Loucy (cell line): ENCODE data around the gene NSL1.

Source experiments
- H2AFZ ChIP-seq: fragments of 200-600 bp; sonication (generic); 2 replicates; pipeline ENCODE4 v1.6.0; 2016; ENCODE audit warnings: antibody characterized with exemption, mild to moderate bottlenecking, low read length, moderate library complexity
- H3F3A ChIP-seq: fragments of 200-600 bp; 2 replicates; pipeline ENCODE4 v1.6.0; 2016; ENCODE audit warnings: antibody characterized with exemption, low read depth, mild to moderate bottlenecking
- H3K27me3 ChIP-seq: fragments of 200-600 bp; sonication (generic); 2 replicates; pipeline ENCODE4 v1.6.1; 2014; ENCODE audit warnings: low read length, mild to moderate bottlenecking; ENCODE audit not compliant: insufficient read depth, poor library complexity, severe bottlenecking
- H3K36me3 ChIP-seq: fragments of 200-600 bp; sonication (generic); 2 replicates; pipeline ENCODE4 v1.6.1; 2016; ENCODE audit warnings: low read length; ENCODE audit not compliant: insufficient read depth
- H3K4me1 ChIP-seq: fragments of 200-600 bp; sonication (generic); 2 replicates; pipeline ENCODE4 v1.5.1; 2014; ENCODE audit warnings: low read length, mild to moderate bottlenecking; ENCODE audit not compliant: insufficient read depth, poor library complexity, severe bottlenecking
- H3K4me2 ChIP-seq: fragments of 200-600 bp; sonication (generic); 2 replicates; pipeline ENCODE4 v1.6.0; 2014; ENCODE audit warnings: antibody characterized with exemption, low read length, low read depth, mild to moderate bottlenecking; ENCODE audit not compliant: poor library complexity, severe bottlenecking
- H3K4me3 ChIP-seq: fragments of 200-600 bp; sonication (generic); 2 replicates; pipeline ENCODE4 v1.5.1; 2014; ENCODE audit warnings: low read length, mild to moderate bottlenecking, mixed read lengths; ENCODE audit not compliant: poor library complexity, severe bottlenecking
- H3K79me2 ChIP-seq: fragments of 200-600 bp; sonication (generic); 2 replicates; pipeline ENCODE4 v1.6.1; 2014; ENCODE audit warnings: low read length; ENCODE audit not compliant: insufficient read depth
- H3K9ac ChIP-seq: fragments of 200-600 bp; sonication (generic); 2 replicates; pipeline ENCODE4 v1.6.0; 2014; ENCODE audit warnings: mild to moderate bottlenecking, low read depth, low read length, moderate library complexity; ENCODE audit not compliant: poor library complexity, severe bottlenecking
- H3K9me2 ChIP-seq: fragments of 200-600 bp; sonication (generic); replicated peaks from 2 replicates; pipeline ENCODE4 v1.6.1; 2016; ENCODE audit warnings: low read depth, low read length, mixed read lengths
- H3K9me3 ChIP-seq: fragments of 200-600 bp; sonication (generic); 2 replicates; pipeline ENCODE4 v1.6.1; 2014; ENCODE audit warnings: mild to moderate bottlenecking, antibody characterized with exemption, low read length, low read depth; ENCODE audit not compliant: insufficient read depth
- H4K20me1 ChIP-seq: fragments of 200-600 bp; sonication (generic); 2 replicates; pipeline ENCODE4 v1.6.0; 2014; ENCODE audit warnings: antibody characterized with exemption, low read length, mild to moderate bottlenecking; ENCODE audit not compliant: insufficient read depth, poor library complexity, severe bottlenecking
- EZH2phosphoT487 ChIP-seq: fragments of 200-600 bp; IDR thresholded peaks from 2 replicates; pipeline ENCODE4 v1.6.1; 2018; ENCODE audit warnings: antibody characterized with exemption, mild to moderate bottlenecking, moderate library complexity, borderline replicate concordance
- TF ChIP-seq, protein P1 (sequence below): fragments of 200-600 bp; sonication (generic); conservative IDR thresholded peaks from 2 replicates; pipeline ENCODE4 v1.5.1; 2014; ENCODE audit warnings: mild to moderate bottlenecking, antibody characterized with exemption, low read length

The NSL1 gene

GRCh38 chr1:212688341-212689047 lies 103.1 kb downstream of the NSL1 start:
- H3F3A ChIP-seq, result no peaks in the 10 kb centered on the region
- no peaks in the 10 kb centered on the region for H4K20me1 ChIP-seq
- no peaks in the 10 kb centered on the region for H3K9me2 ChIP-seq
- H3K36me3 ChIP-seq, result no peaks in the 10 kb centered on the region; the same call in 1 of the 2 replicates
- TF ChIP-seq, protein P1, sequence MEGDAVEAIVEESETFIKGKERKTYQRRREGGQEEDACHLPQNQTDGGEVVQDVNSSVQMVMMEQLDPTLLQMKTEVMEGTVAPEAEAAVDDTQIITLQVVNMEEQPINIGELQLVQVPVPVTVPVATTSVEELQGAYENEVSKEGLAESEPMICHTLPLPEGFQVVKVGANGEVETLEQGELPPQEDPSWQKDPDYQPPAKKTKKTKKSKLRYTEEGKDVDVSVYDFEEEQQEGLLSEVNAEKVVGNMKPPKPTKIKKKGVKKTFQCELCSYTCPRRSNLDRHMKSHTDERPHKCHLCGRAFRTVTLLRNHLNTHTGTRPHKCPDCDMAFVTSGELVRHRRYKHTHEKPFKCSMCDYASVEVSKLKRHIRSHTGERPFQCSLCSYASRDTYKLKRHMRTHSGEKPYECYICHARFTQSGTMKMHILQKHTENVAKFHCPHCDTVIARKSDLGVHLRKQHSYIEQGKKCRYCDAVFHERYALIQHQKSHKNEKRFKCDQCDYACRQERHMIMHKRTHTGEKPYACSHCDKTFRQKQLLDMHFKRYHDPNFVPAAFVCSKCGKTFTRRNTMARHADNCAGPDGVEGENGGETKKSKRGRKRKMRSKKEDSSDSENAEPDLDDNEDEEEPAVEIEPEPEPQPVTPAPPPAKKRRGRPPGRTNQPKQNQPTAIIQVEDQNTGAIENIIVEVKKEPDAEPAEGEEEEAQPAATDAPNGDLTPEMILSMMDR, result no peak
- TF ChIP-seq EZH2phosphoT487, result no peak
- no peaks in the 10 kb centered on the region for H3K27me3 ChIP-seq
- no peak overlapping the region for H3K9ac ChIP-seq
- H3K4me3 ChIP-seq, result no peak overlapping the region
- H3K4me1 ChIP-seq, result peaks cover 14% of the 10 kb centered on the region
- no peak overlapping the region for H2AFZ ChIP-seq
- H3K9me3 ChIP-seq, result no peaks in the 10 kb centered on the region
- no peak overlapping the region for H3K4me2 ChIP-seq
- no peaks in the 10 kb centered on the region; the same call in 1 of the 2 replicates for H3K79me2 ChIP-seq

DNA sequence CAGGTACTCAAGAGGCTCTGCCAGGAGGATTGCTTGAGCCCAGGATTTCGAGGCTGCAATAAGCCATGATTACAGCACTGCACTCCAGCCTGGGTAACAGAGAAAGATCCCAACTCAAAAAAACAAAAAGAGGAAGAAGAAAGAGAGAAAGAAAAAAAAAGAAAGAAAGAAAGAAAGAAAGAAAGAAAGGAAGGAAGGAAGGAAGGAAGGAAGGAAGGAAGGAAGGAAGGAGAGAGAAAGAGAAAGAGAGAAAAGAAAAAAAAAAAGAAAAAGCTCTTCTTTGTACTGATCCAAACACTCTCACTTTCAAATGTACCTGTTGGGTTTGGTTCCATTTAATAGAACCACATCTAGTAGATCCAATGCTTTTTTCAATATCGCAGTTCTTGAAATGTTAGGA lies 103.8 kb downstream of the NSL1 start:
- H3K36me3 ChIP-seq, result no peaks in the 10 kb centered on the region; the same call in 1 of the 2 replicates
- H3K4me3 ChIP-seq, result no peak overlapping the region
- H3K4me1 ChIP-seq, result peaks cover 20% of the 10 kb centered on the region
- no peak overlapping the region for H2AFZ ChIP-seq
- no peak overlapping the region for H3K9ac ChIP-seq
- no peaks in the 10 kb centered on the region for H3K9me3 ChIP-seq
- no peak overlapping the region for H3K4me2 ChIP-seq
- H3K9me2 ChIP-seq, result no peaks in the 10 kb centered on the region
- H3F3A ChIP-seq, result no peaks in the 10 kb centered on the region
- no peak for TF ChIP-seq EZH2phosphoT487
- TF ChIP-seq, protein P1, result no peak
- H4K20me1 ChIP-seq, result no peaks in the 10 kb centered on the region
- H3K79me2 ChIP-seq, result no peaks in the 10 kb centered on the region
- no peaks in the 10 kb centered on the region for H3K27me3 ChIP-seq

DNA sequence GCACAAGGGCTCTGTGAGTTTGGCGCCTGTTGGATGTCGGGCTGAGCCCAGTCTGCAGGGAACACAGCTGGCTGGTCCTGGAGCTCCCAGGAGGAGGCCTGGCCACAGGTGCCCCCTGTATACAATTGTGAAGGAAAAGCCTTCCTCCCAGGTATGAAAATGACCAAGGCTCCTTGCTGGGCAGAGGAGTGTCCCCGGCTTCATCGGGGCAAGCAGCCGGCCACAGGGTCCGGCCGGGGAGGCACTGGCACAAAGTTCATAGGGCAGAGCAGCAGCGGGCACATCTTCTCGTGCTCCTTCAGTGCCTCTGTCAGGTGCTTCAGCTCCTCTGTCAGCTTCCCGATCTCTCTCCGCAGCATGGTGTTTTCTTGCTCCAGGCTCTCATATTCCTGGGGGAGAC lies 105.0 kb downstream of the NSL1 start:
- H3K4me1 ChIP-seq, result peaks cover 23% of the 10 kb centered on the region
- no peaks in the 10 kb centered on the region for H3K79me2 ChIP-seq
- no peak overlapping the region for H3K9ac ChIP-seq
- no peak overlapping the region for H3K4me3 ChIP-seq
- H3K9me3 ChIP-seq, result no peaks in the 10 kb centered on the region
- H3K27me3 ChIP-seq, result no peaks in the 10 kb centered on the region
- H3K4me2 ChIP-seq, result no peak overlapping the region
- H2AFZ ChIP-seq, result no peak overlapping the region
- no peaks in the 10 kb centered on the region for H4K20me1 ChIP-seq
- H3K36me3 ChIP-seq, result no peaks in the 10 kb centered on the region; the same call in 1 of the 2 replicates
- TF ChIP-seq, protein P1, result no peak
- TF ChIP-seq EZH2phosphoT487, result no peak
- H3K9me2 ChIP-seq, result no peaks in the 10 kb centered on the region
- no peaks in the 10 kb centered on the region for H3F3A ChIP-seq
